ENCODE measurements around the gene SULF2. TPM values are rescaled to one million over a fixed set of nuclear protein-coding genes. Genes with fewer than 3 reads are reported as not detected.
A peak's percentile ranks its signal among the peaks of the same experiment; 100 is the strongest.

SULF2 gene
- total and polyA plus RNA-seq, 5 experiments from 2014 or later, result 0.65 to 1.4 TPM; not detected in 3

- ATAC-seq (no peak), DNase-seq (no peak)
- Mint-ChIP-seq H3K27me3 (peaks cover 0 to 2% (median 0%) of the 10 kb centered on the region in 5 donors), H3K27ac (peak overlapping the region in 1 of 10 donors; percentile 37), H3K36me3 (peaks cover 0 to 9% (median 0%) of the 10 kb centered on the region in 3 donors), H3K4me3 (no peak overlapping the region), H3K4me1 (peaks cover 0 to 10% (median 6%) of the 10 kb centered on the region in 4 donors), H3K9me3 (no peaks in the 10 kb centered on the region)
- POLR2A ChIA-PET, result no interaction called here
These were observed 119.9 kb downstream of the SULF2 start for GRCh38 chr20:47665221-47665991.

GRCh38 chr20:47664744-47665143 is 120.5 kb downstream of the SULF2 start:
- H3K27me3 Mint-ChIP-seq, result no peaks in the 10 kb centered on the region
- no peaks in the 10 kb centered on the region for H3K9me3 Mint-ChIP-seq
- H3K4me1 Mint-ChIP-seq, result peaks cover 0 to 10% (median 6%) of the 10 kb centered on the region in 4 donors
- ATAC-seq (no peak), DNase-seq (no peak)
- POLR2A ChIA-PET, result no interaction called here
- peak overlapping the region in 2 of 10 donors; percentile 37 for H3K27ac Mint-ChIP-seq
- no peak overlapping the region for H3K4me3 Mint-ChIP-seq
- peaks cover 0 to 9% (median 0%) of the 10 kb centered on the region in 3 donors for H3K36me3 Mint-ChIP-seq

DNA sequence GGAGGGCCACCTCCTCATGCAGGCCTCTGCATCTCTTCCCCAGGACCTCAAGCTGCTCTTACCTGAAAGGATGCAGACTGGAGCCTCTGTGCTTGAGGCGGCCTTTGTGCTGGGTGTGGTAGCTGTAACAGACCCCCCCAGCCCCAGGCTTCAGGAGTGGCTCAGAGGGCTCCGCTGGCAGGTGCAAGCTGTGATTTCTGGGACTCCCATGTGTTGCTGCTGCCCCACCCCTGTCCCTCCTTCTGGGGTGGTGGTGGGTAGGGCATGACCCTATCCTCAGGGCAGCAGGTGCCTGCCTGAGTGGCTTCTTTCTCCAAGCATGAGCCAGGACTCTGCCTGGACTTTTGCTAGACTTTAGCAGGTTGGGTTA is 121.2 kb downstream of the SULF2 start:
- ATAC-seq, result peak; percentile 26 to 29
- Mint-ChIP-seq H3K27ac (peak overlapping the region in 3 of 10 donors; percentile 33 to 84 (median 53)), H3K4me3 (no peak overlapping the region), H3K27me3 (no peaks in the 10 kb centered on the region), H3K36me3 (peaks cover 0 to 9% (median 0%) of the 10 kb centered on the region in 3 donors), H3K9me3 (no peaks in the 10 kb centered on the region), H3K4me1 (peaks cover 0 to 10% (median 6%) of the 10 kb centered on the region in 4 donors)
- POLR2A ChIA-PET, result interaction anchor here (0.5 to 1.3 kb wide), 3 partner anchors 14 to 1637 kb away, joined by 3 to 4 read pairs (median 3); no protein-coding TSS in a partner anchor
- no peak for DNase-seq

DNA sequence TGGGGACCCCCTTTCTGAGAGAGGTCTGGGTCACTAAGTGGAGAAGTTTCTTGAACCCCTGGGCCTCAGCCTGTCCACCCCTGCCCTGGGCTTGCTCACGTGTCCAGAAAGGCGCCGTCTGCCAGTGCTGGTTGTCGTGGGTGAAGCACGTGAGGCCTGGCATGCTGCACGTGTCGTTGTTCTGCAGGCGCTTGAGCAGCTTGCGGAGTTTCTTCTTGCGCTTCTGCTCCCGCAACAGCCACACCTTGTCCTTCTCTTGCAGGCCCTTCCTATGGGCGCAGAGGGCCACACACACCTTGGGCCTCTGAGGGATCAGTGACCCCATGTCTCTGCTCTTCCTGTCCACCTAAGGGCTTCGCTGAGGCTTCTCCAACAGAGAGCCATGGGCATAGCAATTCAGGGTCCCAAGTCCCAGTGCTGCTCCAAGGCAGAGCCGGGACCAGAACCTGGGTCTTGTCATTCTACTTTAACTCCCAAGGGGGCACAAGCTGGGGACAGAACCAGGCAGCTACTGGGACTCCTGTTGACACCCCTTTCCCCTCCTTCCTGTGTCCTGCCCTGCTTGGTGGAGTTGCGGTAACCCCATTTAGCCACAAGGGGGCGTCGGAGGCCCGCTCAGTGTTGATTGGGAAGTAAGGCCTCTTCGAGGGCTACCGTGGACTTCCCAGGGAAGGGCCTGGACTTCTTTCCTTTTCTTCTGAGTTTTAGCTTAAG is 121.8 kb downstream of the SULF2 start:
- Mint-ChIP-seq H3K4me3 (peak overlapping the region in 1 of 10 donors; percentile 24), H3K27me3 (no peaks in the 10 kb centered on the region), H3K4me1 (peaks cover 0 to 10% (median 6%) of the 10 kb centered on the region in 4 donors), H3K9me3 (no peaks in the 10 kb centered on the region), H3K36me3 (peaks cover 0 to 9% (median 0%) of the 10 kb centered on the region in 3 donors), H3K27ac (peak overlapping the region in 7 of 10 donors; percentile 28 to 84 (median 43))
- DNase-seq (peak; percentile 54 to 84 (median 72)), ATAC-seq (peak; percentile 82 to 84)
- POLR2A ChIA-PET, result interaction anchor here (0.6 to 1.3 kb wide), 2 partner anchors 14 to 958 kb away, joined by 3 to 4 read pairs; no protein-coding TSS in a partner anchor

DNA sequence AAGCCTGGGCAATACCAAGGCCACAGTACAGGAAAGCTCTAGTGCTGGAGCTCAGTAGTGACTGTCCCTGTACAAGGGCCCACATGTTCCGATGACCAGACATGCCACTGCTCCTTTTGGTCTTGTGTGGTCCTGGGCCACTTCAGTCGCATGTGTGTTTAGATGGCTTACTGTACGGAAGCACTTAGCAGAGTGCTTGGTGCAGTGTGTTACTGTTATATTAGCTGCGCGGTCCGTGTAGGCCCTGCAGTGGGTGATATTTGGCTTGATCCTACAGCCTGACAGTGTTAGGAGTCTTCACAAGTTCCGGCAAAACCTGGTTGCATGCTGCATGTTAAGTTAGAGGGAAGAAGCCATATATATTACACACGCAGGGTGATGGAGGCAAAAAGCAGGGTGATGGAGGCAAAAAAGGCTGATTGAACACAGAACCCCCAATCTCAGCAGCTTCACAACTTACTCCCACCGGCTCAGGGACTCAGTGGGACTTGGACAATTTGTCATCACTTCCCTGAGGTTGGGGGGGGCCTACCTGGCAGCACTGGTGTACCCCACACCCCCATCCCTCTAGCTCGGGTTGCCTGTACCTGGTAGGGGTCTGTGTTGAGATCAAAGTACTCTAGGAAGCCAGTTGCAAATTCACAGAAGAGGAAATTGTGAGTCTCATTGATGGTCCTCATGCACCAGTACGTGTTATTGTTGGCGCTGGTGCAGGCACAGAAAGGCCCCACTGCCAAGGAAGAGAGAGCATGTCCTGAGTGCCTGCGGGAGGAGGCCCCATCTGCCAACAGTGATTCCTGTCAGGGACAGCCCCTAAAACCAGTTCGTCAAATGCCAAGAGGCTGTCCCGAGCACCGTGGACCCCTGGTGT is 122.6 kb downstream of the SULF2 start:
- DNase-seq (no peak), ATAC-seq (no peak)
- Mint-ChIP-seq H3K27me3 (no peaks in the 10 kb centered on the region), H3K4me3 (no peak overlapping the region), H3K27ac (peak overlapping the region in 2 of 10 donors; percentile 53 to 59), H3K36me3 (peaks cover 0 to 16% (median 0%) of the 10 kb centered on the region in 3 donors), H3K9me3 (no peaks in the 10 kb centered on the region), H3K4me1 (peaks cover 0 to 11% (median 6%) of the 10 kb centered on the region in 4 donors)
- POLR2A ChIA-PET, result interaction anchor here (1.3 kb wide), 1 partner anchor 959 kb away, joined by 3 read pairs; no protein-coding TSS in a partner anchor

DNA sequence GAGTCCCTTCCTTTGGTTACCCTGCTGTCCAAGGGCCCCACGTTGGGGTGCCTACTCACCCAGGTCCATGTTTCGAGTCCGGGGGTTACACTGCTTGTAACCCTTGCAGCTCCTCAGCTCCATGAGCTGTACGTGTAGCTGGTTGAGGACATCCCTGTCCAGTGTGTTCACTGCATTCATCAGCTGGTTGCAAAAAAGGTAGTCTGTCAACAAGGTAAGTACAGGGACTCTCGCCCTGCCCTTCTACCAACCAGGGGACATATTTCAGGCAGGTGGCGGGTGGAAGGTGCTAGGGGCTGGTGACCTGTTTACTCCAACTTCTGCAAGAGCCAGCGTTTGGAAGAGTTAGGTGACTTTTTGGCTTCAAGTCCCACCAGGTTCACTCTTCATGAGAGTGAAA is 123.6 kb downstream of the SULF2 start:
- H3K9me3 Mint-ChIP-seq, result no peaks in the 10 kb centered on the region
- DNase-seq (no peak), ATAC-seq (no peak)
- H3K27me3 Mint-ChIP-seq, result no peaks in the 10 kb centered on the region
- peaks cover 0 to 26% (median 0%) of the 10 kb centered on the region in 3 donors for H3K36me3 Mint-ChIP-seq
- H3K4me3 Mint-ChIP-seq, result no peak overlapping the region
- H3K4me1 Mint-ChIP-seq, result peaks cover 0 to 11% (median 6%) of the 10 kb centered on the region in 4 donors
- POLR2A ChIA-PET, result no interaction called here
- peak overlapping the region in 3 of 10 donors; percentile 27 to 73 (median 46) for H3K27ac Mint-ChIP-seq

GRCh38 chr20:47660983-47661700 is 124.1 kb downstream of the SULF2 start:
- no peak for ATAC-seq
- Mint-ChIP-seq H3K4me1 (peaks cover 0 to 11% (median 6%) of the 10 kb centered on the region in 4 donors), H3K27ac (peak overlapping the region in 8 of 10 donors; percentile 8 to 84 (median 46)), H3K36me3 (peaks cover 0 to 31% (median 0%) of the 10 kb centered on the region in 3 donors), H3K4me3 (peak overlapping the region in 1 of 10 donors; percentile 5), H3K27me3 (no peaks in the 10 kb centered on the region), H3K9me3 (no peaks in the 10 kb centered on the region)
- POLR2A ChIA-PET, result no interaction called here
- DNase-seq, result no peak

DNA sequence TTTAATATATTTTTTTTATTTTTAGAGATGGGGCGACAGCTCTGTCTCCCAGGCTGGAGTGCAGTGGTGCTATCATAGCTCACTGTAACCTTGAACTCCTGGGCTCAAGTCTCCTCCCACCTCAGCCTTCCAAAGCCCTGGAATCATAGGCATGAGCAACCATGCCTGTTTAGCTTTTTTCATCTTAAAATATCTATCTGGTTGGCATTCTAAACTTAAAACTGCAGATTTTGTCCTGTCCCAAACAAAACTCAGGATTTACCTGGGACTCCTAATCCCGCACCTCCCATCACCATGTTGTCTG is 124.7 kb downstream of the SULF2 start:
- no peak for DNase-seq
- no peaks in the 10 kb centered on the region for H3K9me3 Mint-ChIP-seq
- H3K4me1 Mint-ChIP-seq, result peaks cover 0 to 11% (median 6%) of the 10 kb centered on the region in 4 donors
- POLR2A ChIA-PET, result no interaction called here
- H3K27ac Mint-ChIP-seq, result peak overlapping the region in 5 of 10 donors; percentile 16 to 64 (median 41)
- no peaks in the 10 kb centered on the region for H3K27me3 Mint-ChIP-seq
- no peak for ATAC-seq
- H3K36me3 Mint-ChIP-seq, result peaks cover 0 to 35% (median 0%) of the 10 kb centered on the region in 3 donors
- no peak overlapping the region for H3K4me3 Mint-ChIP-seq

- DNase-seq, result no peak
- Mint-ChIP-seq H3K27ac (peak overlapping the region in 3 of 10 donors; percentile 11 to 92 (median 41)), H3K4me1 (peaks cover 0 to 11% (median 6%) of the 10 kb centered on the region in 4 donors), H3K4me3 (no peak overlapping the region), H3K36me3 (peaks cover 0 to 40% (median 0%) of the 10 kb centered on the region in 3 donors), H3K27me3 (no peaks in the 10 kb centered on the region), H3K9me3 (no peaks in the 10 kb centered on the region)
- no peak for ATAC-seq
- POLR2A ChIA-PET, result no interaction called here
These were observed 125.2 kb downstream of the SULF2 start for GRCh38 chr20:47659904-47660601.

GRCh38 chr20:47656318-47656717 is 129.0 kb downstream of the SULF2 start:
- Mint-ChIP-seq H3K36me3 (peaks cover under 1 to 75% (median 10%) of the 10 kb centered on the region in 3 donors), H3K9me3 (no peaks in the 10 kb centered on the region), H3K4me1 (peaks cover 0 to 2% (median 0%) of the 10 kb centered on the region in 4 donors), H3K27ac (peak overlapping the region in 2 of 10 donors; percentile 9 to 35), H3K27me3 (no peaks in the 10 kb centered on the region), H3K4me3 (no peak overlapping the region)
- POLR2A ChIA-PET, result interaction anchor here (1.0 kb wide), 1 partner anchor 154 kb away, joined by 3 read pairs; no protein-coding TSS in a partner anchor
- no peak for DNase-seq
- no peak for ATAC-seq

GRCh38 chr20:47655635-47656034 is 129.6 kb downstream of the SULF2 start:
- H3K36me3 Mint-ChIP-seq, result peaks cover 5 to 75% (median 13%) of the 10 kb centered on the region in 3 donors
- H3K27me3 Mint-ChIP-seq, result no peaks in the 10 kb centered on the region
- ATAC-seq (no peak), DNase-seq (no peak)
- H3K4me1 Mint-ChIP-seq, result peaks cover 0 to 3% (median under 1%) of the 10 kb centered on the region in 4 donors
- H3K27ac Mint-ChIP-seq, result peak overlapping the region in 3 of 10 donors; percentile 35 to 49 (median 43)
- no peak overlapping the region for H3K4me3 Mint-ChIP-seq
- no peaks in the 10 kb centered on the region for H3K9me3 Mint-ChIP-seq
- POLR2A ChIA-PET, result no interaction called here

All from naive thymus-derived CD8-positive, alpha-beta T cell (primary cell).